HG03460 (cell line): Measurements from ENCODE around the gene ADAMTSL3.

ENCODE experiments used
- ATAC-seq: cut with Tn5 transposase; IDR thresholded peaks from one replicate; pipeline ENCODE4 v1.9.1; 2021; ENCODE audit not compliant: unreplicated experiment

Gene ADAMTSL3, protein sequence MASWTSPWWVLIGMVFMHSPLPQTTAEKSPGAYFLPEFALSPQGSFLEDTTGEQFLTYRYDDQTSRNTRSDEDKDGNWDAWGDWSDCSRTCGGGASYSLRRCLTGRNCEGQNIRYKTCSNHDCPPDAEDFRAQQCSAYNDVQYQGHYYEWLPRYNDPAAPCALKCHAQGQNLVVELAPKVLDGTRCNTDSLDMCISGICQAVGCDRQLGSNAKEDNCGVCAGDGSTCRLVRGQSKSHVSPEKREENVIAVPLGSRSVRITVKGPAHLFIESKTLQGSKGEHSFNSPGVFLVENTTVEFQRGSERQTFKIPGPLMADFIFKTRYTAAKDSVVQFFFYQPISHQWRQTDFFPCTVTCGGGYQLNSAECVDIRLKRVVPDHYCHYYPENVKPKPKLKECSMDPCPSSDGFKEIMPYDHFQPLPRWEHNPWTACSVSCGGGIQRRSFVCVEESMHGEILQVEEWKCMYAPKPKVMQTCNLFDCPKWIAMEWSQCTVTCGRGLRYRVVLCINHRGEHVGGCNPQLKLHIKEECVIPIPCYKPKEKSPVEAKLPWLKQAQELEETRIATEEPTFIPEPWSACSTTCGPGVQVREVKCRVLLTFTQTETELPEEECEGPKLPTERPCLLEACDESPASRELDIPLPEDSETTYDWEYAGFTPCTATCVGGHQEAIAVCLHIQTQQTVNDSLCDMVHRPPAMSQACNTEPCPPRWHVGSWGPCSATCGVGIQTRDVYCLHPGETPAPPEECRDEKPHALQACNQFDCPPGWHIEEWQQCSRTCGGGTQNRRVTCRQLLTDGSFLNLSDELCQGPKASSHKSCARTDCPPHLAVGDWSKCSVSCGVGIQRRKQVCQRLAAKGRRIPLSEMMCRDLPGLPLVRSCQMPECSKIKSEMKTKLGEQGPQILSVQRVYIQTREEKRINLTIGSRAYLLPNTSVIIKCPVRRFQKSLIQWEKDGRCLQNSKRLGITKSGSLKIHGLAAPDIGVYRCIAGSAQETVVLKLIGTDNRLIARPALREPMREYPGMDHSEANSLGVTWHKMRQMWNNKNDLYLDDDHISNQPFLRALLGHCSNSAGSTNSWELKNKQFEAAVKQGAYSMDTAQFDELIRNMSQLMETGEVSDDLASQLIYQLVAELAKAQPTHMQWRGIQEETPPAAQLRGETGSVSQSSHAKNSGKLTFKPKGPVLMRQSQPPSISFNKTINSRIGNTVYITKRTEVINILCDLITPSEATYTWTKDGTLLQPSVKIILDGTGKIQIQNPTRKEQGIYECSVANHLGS (N-terminal part only)

DNA sequence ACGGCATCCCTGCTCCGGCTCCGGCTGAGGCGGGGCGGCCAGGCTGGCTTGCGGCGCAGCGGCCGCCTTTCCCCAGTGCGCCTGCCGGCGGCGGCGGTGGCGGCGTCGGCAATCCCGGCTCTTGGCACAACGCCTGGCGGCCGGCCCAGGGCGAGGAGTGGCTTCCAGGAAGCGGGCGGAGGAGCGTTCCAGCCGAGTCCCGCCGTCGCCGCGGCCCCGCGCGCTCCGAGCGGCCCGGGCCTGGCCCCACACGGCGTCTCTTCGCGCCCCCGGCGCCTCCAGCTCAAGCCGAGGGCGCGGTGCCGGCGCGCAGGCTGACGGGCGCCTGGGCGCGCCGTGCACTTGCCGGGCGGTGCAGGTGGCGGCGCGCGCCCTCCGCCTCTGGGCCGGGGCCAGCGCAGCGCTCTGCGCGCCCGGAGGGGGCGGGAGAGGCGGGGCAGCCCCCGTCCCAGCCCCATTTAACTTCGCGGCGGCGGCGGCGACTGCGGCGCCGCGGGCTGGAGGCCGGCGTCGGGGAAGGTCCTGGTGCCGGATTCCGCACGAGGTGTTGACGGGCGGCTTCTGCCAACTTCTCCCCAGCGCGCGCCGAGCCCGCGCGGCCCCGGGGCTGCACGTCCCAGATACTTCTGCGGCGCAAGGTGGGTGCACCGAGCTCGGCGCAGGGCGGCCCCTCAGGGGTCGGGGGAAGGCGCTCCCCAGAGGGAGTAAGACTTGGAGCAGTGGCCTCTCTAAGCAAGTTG, at the start of gene ADAMTSL3:
Gene ADAMTSL3 (plus strand): TSS at position 485 of the 740 bp plus-strand sequence. CDS start 1,639 bp downstream, outside the sequence.
- ATAC-seq: no peak

DNA sequence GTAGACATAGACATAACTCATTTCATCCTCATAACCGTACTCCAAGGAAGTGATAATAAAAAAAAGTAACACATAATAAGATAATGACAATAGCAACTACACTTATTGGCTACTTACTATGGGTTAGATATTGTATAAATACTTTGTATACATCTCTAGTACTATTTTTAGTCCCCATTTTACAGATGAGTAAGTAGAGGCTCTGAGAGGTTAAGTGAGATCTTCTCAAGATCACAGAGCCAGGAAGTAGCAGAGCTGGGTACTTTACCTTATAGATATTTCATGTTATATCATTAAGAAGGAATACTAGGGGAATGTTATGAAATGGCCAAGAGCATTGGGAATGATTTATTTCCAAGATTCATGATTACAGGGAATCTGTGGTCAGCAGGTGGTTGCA, 49.4 kb upstream of the ADAMTSL3 start:
- no peak for ATAC-seq

DNA sequence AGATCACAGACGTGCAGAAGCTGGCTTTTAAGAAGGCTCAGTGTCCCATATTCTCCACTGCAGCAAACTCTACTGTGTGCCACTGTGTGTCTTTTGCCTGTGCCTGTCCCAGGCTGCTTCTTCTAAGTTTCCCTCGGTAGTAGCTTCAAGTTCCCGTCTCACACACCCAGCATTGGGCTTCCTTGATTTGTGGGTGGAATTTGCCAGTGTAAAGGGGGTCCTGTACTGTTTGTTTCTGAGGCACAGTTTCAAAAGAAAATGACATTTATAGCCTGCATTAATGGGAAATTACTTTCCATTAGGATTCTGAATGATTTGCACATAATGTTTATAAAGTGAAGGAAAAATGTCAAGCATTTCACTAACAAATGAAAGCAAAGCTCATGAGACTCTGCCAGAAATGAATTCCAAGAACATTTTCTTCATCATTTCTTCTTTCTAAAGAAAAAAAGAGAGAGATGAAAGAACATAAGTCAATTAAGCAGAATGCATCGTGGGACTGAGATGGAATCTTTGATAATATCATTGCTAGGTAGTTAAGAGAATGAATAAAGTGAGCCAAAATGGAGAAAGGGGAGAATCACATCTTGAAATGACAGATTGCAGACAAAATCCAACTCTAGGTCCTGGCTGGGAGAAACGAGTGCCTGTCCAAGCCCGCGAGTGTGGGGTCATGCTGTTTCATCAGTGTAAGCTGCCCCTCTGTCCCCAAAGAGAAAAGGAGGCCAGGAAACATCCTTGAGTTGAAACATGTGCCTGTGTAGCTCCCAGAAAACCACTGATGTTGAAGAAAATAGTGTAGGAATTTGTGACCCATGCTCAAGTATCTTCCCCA, 48.6 kb upstream of the ADAMTSL3 start:
- ATAC-seq: no peak

DNA sequence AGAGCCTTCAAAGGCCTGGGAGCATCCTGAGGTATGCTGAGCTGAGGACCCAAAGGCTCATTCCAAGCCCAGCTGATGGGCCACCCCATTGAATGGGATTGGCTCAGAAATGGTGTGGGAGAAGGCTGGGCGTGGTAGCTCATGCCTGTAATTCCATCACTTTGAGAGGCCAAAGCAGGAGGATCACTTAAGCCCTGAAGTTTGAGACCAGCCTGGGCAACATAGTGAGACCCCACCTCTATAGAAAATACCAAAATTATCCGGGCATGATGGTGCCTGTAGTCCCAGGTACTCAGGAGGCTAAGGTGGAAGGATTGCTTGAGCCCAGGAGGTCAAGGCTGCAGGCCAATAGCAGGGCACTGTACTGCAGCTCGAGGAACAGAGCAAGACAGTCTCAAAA, 43.8 kb upstream of the ADAMTSL3 start:
- ATAC-seq: no peak

DNA sequence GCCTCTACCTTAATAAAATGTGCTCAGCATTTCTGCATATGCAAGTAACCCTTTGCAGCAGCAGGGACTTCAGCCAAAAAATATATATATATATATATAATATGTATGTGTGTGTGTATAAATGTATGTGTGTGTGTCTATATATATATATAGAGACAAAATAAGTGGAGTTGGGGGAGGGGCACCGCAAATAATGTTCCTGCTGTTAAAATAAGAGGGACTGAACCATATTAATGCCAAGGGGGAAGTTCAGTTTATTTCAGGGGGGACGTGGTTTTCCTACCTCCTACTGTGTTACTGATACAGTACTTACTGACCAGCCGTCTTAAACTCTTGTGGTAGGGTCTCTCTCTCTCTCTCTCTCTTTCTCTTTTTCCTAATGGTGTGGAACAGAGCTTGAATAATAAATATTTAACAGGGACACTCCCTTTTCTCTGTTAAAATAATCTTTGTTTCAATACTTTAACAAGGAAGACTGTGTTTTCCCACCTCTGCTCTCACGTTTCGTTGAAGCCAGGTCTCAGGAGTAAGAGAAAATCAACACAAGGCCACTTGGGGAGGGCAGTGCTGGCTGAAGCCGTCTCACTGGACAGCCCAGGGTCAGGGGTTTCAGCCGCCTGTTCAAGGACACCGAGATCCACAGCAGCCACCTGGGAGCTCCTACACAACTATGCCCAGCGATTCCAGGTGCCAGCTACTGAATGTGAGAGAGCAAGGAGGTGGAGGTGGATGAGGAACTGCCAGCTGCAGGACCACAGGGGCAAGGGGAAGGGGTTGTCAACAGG, 42.8 kb upstream of the ADAMTSL3 start:
- ATAC-seq: no peak

DNA sequence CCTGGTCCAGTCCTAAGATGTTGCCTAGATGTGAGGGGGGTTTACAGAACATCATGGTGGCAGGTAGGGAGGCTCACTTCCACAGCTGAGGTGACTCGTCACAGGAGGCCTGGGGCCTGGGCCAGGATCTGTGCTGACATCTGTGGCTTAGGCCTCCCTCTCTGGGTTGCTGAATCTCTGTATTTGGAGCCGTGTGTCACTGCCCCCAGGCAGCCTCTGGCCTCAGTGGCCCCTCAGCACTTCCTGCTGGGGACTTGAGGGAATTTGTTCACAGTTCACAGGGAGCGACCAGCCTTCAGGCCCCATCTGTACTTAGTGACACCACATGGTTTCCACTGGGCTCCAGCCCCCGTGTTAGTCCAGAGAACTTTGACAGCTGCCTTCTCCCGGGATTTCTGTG, 41.7 kb upstream of the ADAMTSL3 start:
- ATAC-seq: no peak

DNA sequence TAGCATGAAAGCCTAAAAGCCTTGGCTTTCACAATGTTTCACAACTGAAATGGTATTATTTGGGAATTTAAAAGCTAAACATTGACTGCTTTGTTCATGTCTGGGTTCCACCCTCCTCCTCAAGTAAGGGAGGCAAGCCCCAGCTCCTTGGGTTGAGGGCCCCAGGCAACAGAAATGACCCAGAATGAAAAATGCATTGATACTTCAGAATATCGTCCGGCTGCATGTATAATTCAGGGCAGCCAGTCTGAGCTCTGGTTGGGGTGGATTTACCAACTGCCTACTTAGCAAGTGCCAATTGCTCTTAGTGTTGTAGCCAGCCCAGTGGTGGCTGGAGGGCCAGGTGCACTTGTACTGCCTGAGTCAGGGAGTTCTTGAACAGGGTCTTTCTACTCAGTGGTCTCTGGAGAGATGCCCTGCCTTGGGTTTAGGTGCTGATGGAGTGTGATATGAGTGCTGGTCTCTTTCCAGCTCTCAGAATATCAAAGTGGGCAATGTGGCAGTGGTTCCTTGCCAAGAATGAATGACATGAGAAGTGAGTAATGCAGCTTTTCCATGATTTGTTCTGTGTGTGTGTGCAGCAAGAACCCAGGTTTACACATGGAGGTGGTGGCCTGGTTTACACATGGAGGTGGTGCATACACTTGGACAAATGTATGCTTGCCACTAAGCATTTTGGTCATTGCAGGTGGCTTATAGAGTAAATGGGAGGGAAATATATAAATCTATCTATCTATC, 40.9 kb upstream of the ADAMTSL3 start:
- no peak for ATAC-seq

DNA sequence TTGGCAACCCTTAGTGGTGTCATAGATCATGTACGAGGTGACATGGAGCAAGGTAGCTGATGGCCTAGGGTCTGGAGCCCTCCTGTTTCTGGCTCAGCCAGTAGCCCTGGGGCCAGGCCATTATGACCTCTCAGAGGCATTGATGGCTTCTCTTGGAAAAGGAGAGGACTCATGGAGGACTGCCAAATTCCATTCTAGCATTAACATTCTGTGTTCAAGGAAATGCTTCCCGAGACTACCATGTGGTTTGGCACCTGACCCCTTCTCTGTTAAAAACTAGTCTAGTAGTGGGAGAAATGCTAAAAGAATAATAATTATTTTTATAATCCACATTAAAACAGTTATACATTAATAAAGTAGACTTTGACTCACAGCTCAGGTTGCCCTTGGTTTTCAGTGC, 40.2 kb upstream of the ADAMTSL3 start:
- no peak for ATAC-seq

DNA sequence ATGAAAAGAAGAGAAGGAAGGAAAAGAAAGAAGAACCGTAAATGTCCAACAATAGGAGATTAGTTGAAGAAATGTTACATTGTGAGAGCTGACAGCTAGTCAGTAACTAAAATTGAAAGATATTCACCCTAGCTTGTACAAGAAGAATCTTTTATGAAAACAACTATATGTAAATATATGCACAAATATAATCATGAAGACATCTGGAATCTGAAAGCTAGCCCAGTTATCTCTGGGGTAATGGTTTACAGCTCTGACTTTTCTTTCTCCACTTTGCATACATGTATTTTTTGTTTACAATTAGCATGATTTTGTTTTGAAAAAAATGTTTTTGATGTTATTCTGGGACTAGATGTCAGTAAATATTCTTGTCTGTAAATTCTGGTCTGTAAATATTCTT, 37.1 kb upstream of the ADAMTSL3 start:
- no peak for ATAC-seq

DNA sequence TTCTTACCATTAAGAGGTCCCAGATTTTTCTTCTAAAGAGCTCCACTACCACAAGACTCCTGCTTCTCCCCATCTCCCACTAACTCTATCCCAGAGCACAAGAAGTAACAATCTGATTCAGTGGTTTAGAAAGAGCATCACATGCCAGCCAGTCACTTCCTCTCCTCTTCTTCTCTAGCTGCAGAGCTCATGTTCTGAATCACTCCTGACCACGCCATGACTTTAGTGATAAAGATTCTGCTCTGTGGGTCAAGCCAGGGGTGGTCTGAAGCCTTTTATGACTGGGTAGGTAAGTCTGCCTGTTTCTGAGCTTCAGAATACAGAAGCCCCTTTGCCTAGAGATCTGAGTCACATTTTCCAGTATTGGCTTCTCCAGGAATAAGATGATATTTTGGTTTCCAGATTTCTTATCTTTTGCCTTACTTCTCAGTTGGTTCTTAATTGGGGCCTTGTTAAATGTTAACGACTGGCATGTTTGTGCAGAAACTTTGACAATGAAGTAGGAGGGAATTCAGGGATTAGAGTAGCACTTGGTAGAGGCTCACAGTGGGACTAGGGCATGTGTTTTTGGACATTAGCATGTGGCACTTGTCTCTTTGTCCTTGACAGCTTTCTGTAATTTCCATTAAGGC, 27.6 kb upstream of the ADAMTSL3 start:
- ATAC-seq: no peak

DNA sequence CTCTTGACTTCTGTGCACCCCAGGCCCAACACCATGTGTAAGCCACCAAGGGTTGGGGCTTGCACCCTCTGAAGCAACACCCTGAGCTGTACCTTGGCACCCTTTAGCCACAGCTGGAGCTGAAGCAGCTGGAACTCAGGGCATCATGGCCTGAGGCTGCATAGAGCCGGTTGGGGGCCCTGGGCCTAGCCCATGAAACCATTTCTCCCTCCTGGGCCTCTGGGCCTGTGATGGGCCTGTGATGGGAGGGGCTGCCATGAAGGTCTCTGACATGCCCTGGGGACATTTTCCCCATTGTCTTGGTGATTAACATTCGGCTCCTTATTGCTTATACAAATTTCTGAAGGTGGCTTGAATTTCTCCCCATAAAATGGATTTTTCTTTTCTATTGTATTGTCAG, 22.4 kb upstream of the ADAMTSL3 start:
- no peak for ATAC-seq

DNA sequence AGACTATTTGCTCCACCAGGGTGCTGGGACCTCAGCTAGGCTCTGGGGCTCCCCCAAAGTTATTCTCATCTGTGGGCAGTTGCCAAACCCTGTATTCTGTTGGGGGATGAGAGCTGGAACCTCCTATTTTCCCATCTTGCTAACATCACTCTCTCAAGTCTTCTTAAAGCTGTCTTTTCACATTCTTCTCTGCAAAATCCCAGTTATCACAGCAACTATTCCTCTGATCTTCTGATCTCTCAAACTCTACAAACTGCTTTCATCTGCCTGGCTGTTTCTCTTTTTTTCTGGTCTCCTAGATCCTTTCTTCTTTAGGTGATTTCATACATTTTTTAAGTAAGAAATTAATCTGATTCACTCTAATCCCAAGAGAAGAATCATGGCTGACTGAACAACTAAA, 10.7 kb upstream of the ADAMTSL3 start:
- no peak for ATAC-seq

DNA sequence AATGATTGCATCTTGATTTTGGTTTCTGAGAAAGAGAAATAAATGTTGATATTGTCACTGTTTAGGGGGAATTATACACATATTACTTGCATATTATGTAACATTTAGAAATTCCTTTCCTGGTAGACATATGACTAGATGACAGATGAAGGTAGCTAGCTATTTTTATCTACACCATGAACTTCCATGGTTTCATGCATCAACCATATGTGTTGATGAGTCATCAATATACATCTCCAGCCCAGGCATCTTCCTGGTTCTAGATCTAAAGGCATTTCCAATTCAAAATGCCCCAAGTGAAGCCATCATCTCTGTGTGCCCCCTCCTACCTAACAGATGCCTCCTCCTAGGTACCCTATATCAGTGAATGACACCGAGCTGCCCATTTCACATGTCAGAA, 9.5 kb upstream of the ADAMTSL3 start:
- ATAC-seq: no peak

DNA sequence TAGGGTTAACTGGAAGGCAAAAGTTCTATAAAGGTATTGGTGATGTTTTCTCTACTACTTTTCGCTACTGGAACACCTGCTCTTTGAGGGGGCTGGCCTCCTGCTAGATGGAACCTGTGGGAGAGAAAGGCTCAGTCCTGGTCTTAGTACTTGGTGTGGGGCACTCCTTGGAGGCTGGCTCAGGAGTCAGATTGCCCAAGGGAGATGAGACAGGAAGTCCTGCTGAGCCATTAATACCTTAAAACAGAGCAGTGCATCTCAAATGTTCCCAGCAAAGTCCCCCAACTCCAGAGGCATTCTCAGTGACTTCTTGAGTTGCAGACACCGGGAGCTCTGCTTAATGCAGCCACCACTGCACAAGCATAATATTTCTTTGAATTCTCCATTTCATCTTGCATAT, 3.1 kb upstream of the ADAMTSL3 start:
- ATAC-seq: no peak

DNA sequence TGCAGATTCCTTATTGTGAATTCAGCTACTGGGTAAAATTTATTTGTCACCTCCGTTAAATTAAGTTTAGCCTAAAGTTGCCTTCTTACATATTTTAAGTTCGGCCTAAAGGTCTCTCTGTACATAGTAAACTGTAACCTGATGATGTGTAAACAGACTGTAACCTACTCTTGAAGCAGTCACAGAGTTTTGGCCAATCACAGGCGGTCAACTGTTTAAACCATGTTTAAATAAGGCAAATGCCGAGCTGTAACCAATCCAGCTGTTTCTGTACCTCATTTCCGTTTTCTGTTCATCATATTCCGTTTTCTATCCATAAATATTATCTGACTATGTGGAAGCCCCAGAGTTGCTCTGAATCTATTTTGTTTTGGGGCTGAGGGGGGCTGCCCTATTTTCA, 2.4 kb upstream of the ADAMTSL3 start:
- ATAC-seq: no peak

DNA sequence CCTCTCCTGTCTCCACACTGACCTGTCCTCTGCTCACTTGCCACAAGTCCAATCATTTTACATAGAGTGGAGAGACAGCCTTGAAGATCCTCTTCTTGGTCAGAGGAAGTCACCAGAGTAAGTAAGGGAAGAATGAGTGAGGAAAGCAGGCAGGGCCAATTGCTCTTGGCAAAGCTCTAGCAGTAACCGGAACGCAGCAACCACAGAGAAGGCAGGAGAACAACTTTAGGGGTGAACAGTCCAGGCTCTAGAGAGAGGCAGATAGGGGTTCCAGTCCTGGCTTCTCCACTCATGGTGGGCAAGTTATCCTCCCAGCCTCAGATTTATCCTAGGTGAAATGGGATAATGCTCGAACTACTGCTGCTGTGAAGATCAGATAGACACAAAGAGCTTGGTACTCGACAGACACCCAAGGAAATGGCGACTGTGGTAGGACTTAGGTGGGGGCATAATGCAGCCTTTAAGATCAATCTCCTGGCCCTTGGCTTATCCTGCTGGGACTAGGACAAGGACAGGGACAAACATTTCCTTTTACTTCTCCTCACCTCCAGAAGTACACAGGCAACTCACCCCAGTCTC, 1.2 kb upstream of the ADAMTSL3 start:
- ATAC-seq: no peak

DNA sequence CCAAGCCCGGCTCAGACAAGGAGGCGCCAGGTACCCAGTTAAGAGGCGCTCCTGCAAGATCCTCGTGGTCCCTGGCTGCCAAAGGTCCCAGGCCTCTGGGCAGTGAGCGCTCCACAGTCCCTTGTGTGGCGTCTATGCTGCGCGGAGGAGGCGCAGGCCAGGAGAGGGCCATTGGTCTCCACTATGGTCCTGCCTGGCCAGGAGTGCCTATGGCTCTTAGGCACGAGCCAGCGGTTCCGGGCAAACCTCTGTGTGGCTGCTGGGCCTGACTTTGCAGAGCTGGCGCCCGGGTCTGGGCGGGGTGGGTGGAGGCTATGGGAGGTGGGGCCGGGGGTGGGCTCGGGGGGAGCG, 660 bp upstream of the ADAMTSL3 start:
- ATAC-seq: no peak
